Endothelial cell of umbilical vein (primary cell): ENCODE measurements around the gene STXBP5. TPM values are rescaled to one million over a fixed set of nuclear protein-coding genes. Genes with fewer than 3 reads are reported as not detected.

ENCODE experiments used
- BruUV-seq: library from RNA; stranded (reverse); fragments of 400-500 nt; replicated peaks from 2 replicates; lab custom pipeline; 2021; lab: Mats Ljungman, UMichigan
- CTCF ChIA-PET: fragments of 300-600, 350-600 bp; sonication (Branson Sonifier 250); formaldehyde crosslinking; loops from one replicate; lab custom pipeline; 2021; ENCODE audit warnings: antibody characterized with exemption, inconsistent platforms; lab: Charles Lee
- POLR2A ChIA-PET: fragments of 300-600, 350-600 bp; sonication (Branson Sonifier 250); formaldehyde crosslinking; loops from one replicate; lab custom pipeline; 2021; ENCODE audit warnings: antibody characterized with exemption, inconsistent platforms; lab: Charles Lee
- DNase-seq: peaks from one replicate; pipeline ENCODE4 v3.0.0-alpha.2; 2011; ENCODE audit warnings: low read depth, low spot score
- FAIRE-seq: peaks from 2 replicates; lab custom pipeline; 2011; peaks lifted over from hg19 to GRCh38; lab: Jason Lieb, UNC
- H2AFZ ChIP-seq: 2 replicates; pipeline ENCODE4 v1.6.0; 2012; ENCODE audit warnings: low read depth, low read length, control low read depth, inconsistent platforms
- H3K27ac ChIP-seq: 2 replicates; pipeline ENCODE4 v1.5.1; 2011; ENCODE audit warnings: low read depth, mild to moderate bottlenecking, control low read depth, low read length, moderate library complexity; ENCODE audit not compliant: insufficient read depth
- H3K27me3 ChIP-seq, 2 experiments: 2 replicates each; pipeline versions ENCODE4 v1.6.0 to v1.6.1; 2011; ENCODE audit warnings: low read length in 2 of 2, mixed read lengths in 1 of 2; ENCODE audit not compliant: control insufficient read depth in 2 of 2, insufficient read depth in 2 of 2
- H3K36me3 ChIP-seq, 2 experiments: 2 replicates in 1 of 2; 3 replicates in 1 of 2; pipeline ENCODE4 v1.5.1; 2011; ENCODE audit warnings: low read length in 2 of 2, mild to moderate bottlenecking in 1 of 2, moderate library complexity in 1 of 2; ENCODE audit not compliant: control insufficient read depth in 2 of 2, insufficient read depth in 2 of 2; ENCODE audit errors: extremely low read depth in 1 of 2
- H3K4me1 ChIP-seq: 3 replicates; pipeline ENCODE4 v1.5.1; 2011; ENCODE audit warnings: mild to moderate bottlenecking, low read length; ENCODE audit not compliant: control insufficient read depth, insufficient read depth; ENCODE audit errors: extremely low read depth
- H3K4me2 ChIP-seq: 2 replicates; pipeline ENCODE4 v1.6.1; 2011; ENCODE audit warnings: low read length, control low read depth, mixed read lengths; ENCODE audit not compliant: insufficient read depth
- H3K4me3 ChIP-seq, 3 experiments: fragments of 200-600 bp in 1 of 3; sonication (generic), shearing (Covaris generic) in 1 of 3; replicated peaks in 1 of 3; 2 replicates each; pipeline ENCODE4 v1.5.1; 2011 to 2016; ENCODE audit warnings: control low read depth in 3 of 3, low read length in 3 of 3, mild to moderate bottlenecking in 2 of 3, inconsistent platforms in 1 of 3, low read depth in 1 of 3, moderate library complexity in 1 of 3; ENCODE audit not compliant: insufficient read depth in 1 of 3
- H3K79me2 ChIP-seq: 2 replicates; pipeline ENCODE4 v1.6.0; 2012; ENCODE audit warnings: low read length, inconsistent platforms; ENCODE audit not compliant: control insufficient read depth, insufficient read depth
- H3K9ac ChIP-seq: replicated peaks from 2 replicates; pipeline ENCODE3; 2011; ENCODE audit warnings: low read length, control low read depth; ENCODE audit not compliant: insufficient read depth; ENCODE audit errors: extremely low read depth
- H3K9me1 ChIP-seq: replicated peaks from 3 replicates; pipeline ENCODE4 v1.6.0; 2011; ENCODE audit warnings: mild to moderate bottlenecking, low read length; ENCODE audit not compliant: control insufficient read depth, insufficient read depth; ENCODE audit errors: extremely low read depth
- H3K9me3 ChIP-seq: replicated peaks from 2 replicates; pipeline ENCODE4 v1.5.1; 2012; ENCODE audit warnings: low read length, inconsistent platforms; ENCODE audit not compliant: control insufficient read depth, insufficient read depth
- H4K20me1 ChIP-seq: replicated peaks from 2 replicates; pipeline ENCODE3; 2011; ENCODE audit warnings: mild to moderate bottlenecking, low read length; ENCODE audit not compliant: control insufficient read depth, insufficient read depth; ENCODE audit errors: extremely low read depth
- EZH2 ChIP-seq: IDR thresholded peaks from 2 replicates; pipeline ENCODE4 v1.6.1; 2012; ENCODE audit warnings: borderline replicate concordance, low read depth, mild to moderate bottlenecking, moderate library complexity, low read length, inconsistent platforms; ENCODE audit not compliant: severe bottlenecking
- FOS ChIP-seq: IDR thresholded peaks from 2 replicates; pipeline ENCODE4 v1.6.1; 2011; ENCODE audit warnings: mild to moderate bottlenecking, low read length, moderate library complexity, borderline replicate concordance; ENCODE audit not compliant: insufficient read depth
- GATA2 ChIP-seq: IDR thresholded peaks from 2 replicates; pipeline ENCODE4 v1.7.0; 2011; ENCODE audit warnings: low read depth, mild to moderate bottlenecking, moderate library complexity, mixed read lengths, low read length; ENCODE audit not compliant: insufficient read length, insufficient read depth
- JUN ChIP-seq: IDR thresholded peaks from 2 replicates; pipeline ENCODE4 v1.6.1; 2011; ENCODE audit warnings: borderline replicate concordance, low read depth; ENCODE audit not compliant: insufficient read length, insufficient read depth
- MAX ChIP-seq: IDR thresholded peaks from 2 replicates; pipeline ENCODE4 v1.6.1; 2011; ENCODE audit not compliant: insufficient read depth, insufficient read length
- MYC ChIP-seq: IDR thresholded peaks from one replicate; pipeline ENCODE4 v1.6.1; 2011; ENCODE audit warnings: mild to moderate bottlenecking, low read depth, low read length
- POLR2A ChIP-seq: IDR thresholded peaks from 2 replicates; pipeline ENCODE4 v1.6.1; 2012; ENCODE audit warnings: low read depth, mild to moderate bottlenecking, control low read depth, low read length
- POLR2AphosphoS5 ChIP-seq: IDR thresholded peaks from 2 replicates; pipeline ENCODE4 v1.6.1; 2012; ENCODE audit warnings: low read depth, mild to moderate bottlenecking, control low read depth, low read length, moderate library complexity; ENCODE audit not compliant: insufficient read depth
- dilution Hi-C: fragments of 300-500 bp; cut with MboI; formaldehyde crosslinking; loops from one replicate; pipeline ENCODE4 v1.15.0; 2019; ENCODE audit warnings: low sequenced_read_pairs; ENCODE audit not compliant: extremely low pct_ligation_motif_present
- intact Hi-C: fragments of 100-400 bp; cut with micrococcal nuclease; formaldehyde crosslinking; loops from one replicate; pipeline ENCODE4 v1.10.0; 2022
- polyA plus RNA-seq, 4 experiments: library from polyadenylated mRNA; depleted of rRNA in 3 of 4; stranded (reverse) in 3 of 4; unstranded in 1 of 4; fragments of >200 nt; gene quantifications; 2 replicates each; pipeline versions ENCODE4 v1.2.1 to v1.2.3, GENCODE V29; 2011 to 2012; ENCODE audit warnings: missing spikeins in 1 of 4
- total RNA-seq: library from RNA; stranded (reverse); gene quantifications from 2 replicates; pipeline ENCODE4 v1.2.3, GENCODE V29; 2021
- TF ChIP-seq, protein P1 (sequence below), 2 donors: IDR thresholded peaks; 1 replicate in 1 of 2; 2 replicates in 1 of 2; pipeline ENCODE4 v1.5.1; 2011; ENCODE audit warnings: low read length in 2 of 2, mild to moderate bottlenecking in 2 of 2, moderate library complexity in 2 of 2, control low read depth in 1 of 2, inconsistent platforms in 1 of 2, low read depth in 1 of 2; ENCODE audit not compliant: insufficient read depth in 1 of 2; ENCODE audit errors: extremely low read depth in 1 of 2

STXBP5 gene
- total and polyA plus RNA-seq, 2 donors (not counting 3 experiments of a cell fraction or from before 2014, with no cell fraction given): 7.1 to 21.8 TPM

GRCh38 chr6:147255948-147256674 lies 51.9 kb downstream of the STXBP5 start:
- POLR2A ChIA-PET: no interaction called here
- dilution Hi-C loops: no loop called here
- H3K4me3 ChIP-seq: no peak overlapping the region
- H4K20me1 ChIP-seq: no peaks in the 10 kb centered on the region
- H3K36me3 ChIP-seq: peaks cover 0 to 3% of the 10 kb centered on the region in 2 experiments
- CTCF ChIA-PET: interaction anchor here (1.2 kb wide), 1 partner anchor 26 kb away, joined by 3 read pairs; no protein-coding TSS in a partner anchor
- no TSS peak for BruUV-seq
- H2AFZ ChIP-seq: no peak overlapping the region
- DNase-seq: no peak
- no peaks in the 10 kb centered on the region for H3K9me3 ChIP-seq
- H3K27me3 ChIP-seq: no peaks in the 10 kb centered on the region
- no peak for TF ChIP-seq GATA2
- no peak for TF ChIP-seq POLR2AphosphoS5
- no peak for TF ChIP-seq EZH2
- TF ChIP-seq MAX: no peak
- no peak for TF ChIP-seq JUN
- no peak for TF ChIP-seq POLR2A
- no peak for TF ChIP-seq FOS
- TF ChIP-seq, protein P1, sequence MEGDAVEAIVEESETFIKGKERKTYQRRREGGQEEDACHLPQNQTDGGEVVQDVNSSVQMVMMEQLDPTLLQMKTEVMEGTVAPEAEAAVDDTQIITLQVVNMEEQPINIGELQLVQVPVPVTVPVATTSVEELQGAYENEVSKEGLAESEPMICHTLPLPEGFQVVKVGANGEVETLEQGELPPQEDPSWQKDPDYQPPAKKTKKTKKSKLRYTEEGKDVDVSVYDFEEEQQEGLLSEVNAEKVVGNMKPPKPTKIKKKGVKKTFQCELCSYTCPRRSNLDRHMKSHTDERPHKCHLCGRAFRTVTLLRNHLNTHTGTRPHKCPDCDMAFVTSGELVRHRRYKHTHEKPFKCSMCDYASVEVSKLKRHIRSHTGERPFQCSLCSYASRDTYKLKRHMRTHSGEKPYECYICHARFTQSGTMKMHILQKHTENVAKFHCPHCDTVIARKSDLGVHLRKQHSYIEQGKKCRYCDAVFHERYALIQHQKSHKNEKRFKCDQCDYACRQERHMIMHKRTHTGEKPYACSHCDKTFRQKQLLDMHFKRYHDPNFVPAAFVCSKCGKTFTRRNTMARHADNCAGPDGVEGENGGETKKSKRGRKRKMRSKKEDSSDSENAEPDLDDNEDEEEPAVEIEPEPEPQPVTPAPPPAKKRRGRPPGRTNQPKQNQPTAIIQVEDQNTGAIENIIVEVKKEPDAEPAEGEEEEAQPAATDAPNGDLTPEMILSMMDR (IDR thresholded peaks at IDR 0.05; ENCODE audit: extremely low read depth in 1 of 2, insufficient read depth in 1 of 2, low read depth in 1 of 2, low read length in 2 of 2): no peak
- TF ChIP-seq MYC: no peak
- H3K79me2 ChIP-seq: no peaks in the 10 kb centered on the region
- no peak for FAIRE-seq
- intact Hi-C loops: no loop called here
- H3K27ac ChIP-seq: no peak overlapping the region
- no peak overlapping the region for H3K9ac ChIP-seq
- no peak overlapping the region for H3K4me2 ChIP-seq
- H3K9me1 ChIP-seq: no peaks in the 10 kb centered on the region
- no peaks in the 10 kb centered on the region for H3K4me1 ChIP-seq
